Activated CD4-positive, alpha-beta memory T cell treated with anti-CD3 and anti-CD28 coated beads for 36 hours (primary cell): ENCODE data around the gene TNFSF10. TPM values are rescaled to one million over a fixed set of nuclear protein-coding genes. Genes with fewer than 3 reads are reported as not detected.
A peak's percentile ranks its signal among the peaks of the same experiment; 100 is the strongest.
"Not testable (repeated sequence)": the region's sequence is repeated elsewhere in the genome, so short reads cannot be mapped to it uniquely, and the experiment has no call there.

ENCODE experiments used
- CTCF ChIA-PET: fragments of 350-600 bp; sonication (Branson Sonifier 250); formaldehyde crosslinking; loops from one replicate; lab custom pipeline; 2021; ENCODE audit warnings: antibody characterized with exemption, inconsistent platforms; lab: Charles Lee
- POLR2A ChIA-PET: fragments of 350-600 bp; sonication (Branson Sonifier 250); formaldehyde crosslinking; loops from one replicate; lab custom pipeline; 2021; ENCODE audit warnings: antibody characterized with exemption; lab: Charles Lee
- DNase-seq: peaks from one replicate; pipeline ENCODE4 v3.0.0-alpha.2; 2020
- H3K27ac Mint-ChIP-seq: one replicate; pipeline ENCODE4 v1.8.0; 2021; ENCODE audit warnings: mixed read lengths
- H3K27me3 Mint-ChIP-seq: one replicate; pipeline ENCODE4 v1.8.0; 2021; ENCODE audit warnings: mixed read lengths
- H3K36me3 Mint-ChIP-seq: one replicate; pipeline ENCODE4 v1.8.0; 2021; ENCODE audit warnings: mixed read lengths
- H3K4me1 Mint-ChIP-seq: one replicate; pipeline ENCODE4 v1.8.0; 2021; ENCODE audit warnings: low read depth, mixed read lengths
- H3K4me3 Mint-ChIP-seq: one replicate; pipeline ENCODE4 v1.8.0; 2021; ENCODE audit warnings: mild to moderate bottlenecking, mixed read lengths
- H3K9me3 Mint-ChIP-seq: one replicate; pipeline ENCODE4 v1.8.0; 2021; ENCODE audit warnings: mixed read lengths
- intact Hi-C: fragments of 100-400 bp; cut with micrococcal nuclease; formaldehyde crosslinking; loops from one replicate; pipeline ENCODE4 v1.15.1; 2023
- total RNA-seq, 2 experiments: library from RNA; stranded (reverse); gene quantifications; one replicate each; pipeline ENCODE4 v1.2.3, GENCODE V29; 2021

The TNFSF10 gene
- 10 to 100 TPM; 30.1 to 31.8 TPM for total RNA-seq

- intact Hi-C loops, result loop anchor here (1.0 to 2.0 kb wide), 4 partner anchors 14 to 416 kb away; no protein-coding TSS in a partner anchor
- peaks cover 48% of the 10 kb centered on the region for H3K4me1 Mint-ChIP-seq
- POLR2A ChIA-PET, result interaction anchor here (0.8 to 2.5 kb wide), 11 partner anchors 8 to 97 kb away, joined by 3 to 11 read pairs (median 7); no protein-coding TSS in a partner anchor
- H3K9me3 Mint-ChIP-seq, result no peaks in the 10 kb centered on the region
- peak within 1 kb of the TSS; percentile 94 for H3K4me3 Mint-ChIP-seq
- CTCF ChIA-PET, result interaction anchor here (1.0 to 2.7 kb wide), 5 partner anchors 11 to 74 kb away, joined by 3 to 24 read pairs (median 3); no protein-coding TSS in a partner anchor
- peaks cover 11% of the 10 kb centered on the region for H3K36me3 Mint-ChIP-seq
- peak within 1 kb of the TSS; percentile 94 for H3K27ac Mint-ChIP-seq
- H3K27me3 Mint-ChIP-seq, result no peaks in the 10 kb centered on the region
- DNase-seq, result peak; percentile 84
Observed at GRCh38 chr3:172522871-172523818, at the start of gene TNFSF10. TNFSF10 (minus strand) TSS chr3:172523430; CDS start chr3:172523384, 46 bp downstream.

- CTCF ChIA-PET, result no interaction called here
- peaks cover 13% of the 10 kb centered on the region for H3K4me1 Mint-ChIP-seq
- peaks cover 19% of the 10 kb centered on the region for H3K9me3 Mint-ChIP-seq
- no peak for DNase-seq
- H3K4me3 Mint-ChIP-seq, result no peak overlapping the region
- H3K36me3 Mint-ChIP-seq, result peaks cover 4% of the 10 kb centered on the region
- H3K27me3 Mint-ChIP-seq, result no peaks in the 10 kb centered on the region
- intact Hi-C loops, result no loop called here
- no peak overlapping the region for H3K27ac Mint-ChIP-seq
- POLR2A ChIA-PET, result no interaction called here
Observed at GRCh38 chr3:172569128-172570008, 46.1 kb upstream of the TNFSF10 start.

- intact Hi-C loops, result no loop called here
- H3K27me3 Mint-ChIP-seq, result no peaks in the 10 kb centered on the region
- ChIA-PET POLR2A (no interaction called here), CTCF (no interaction called here)
- H3K4me3 Mint-ChIP-seq, result no peak overlapping the region
- no peak for DNase-seq
- H3K36me3 Mint-ChIP-seq, result peaks cover 4% of the 10 kb centered on the region
- no peak overlapping the region for H3K27ac Mint-ChIP-seq
- peaks cover 19% of the 10 kb centered on the region for H3K9me3 Mint-ChIP-seq
- H3K4me1 Mint-ChIP-seq, result peaks cover 17% of the 10 kb centered on the region
Observed at GRCh38 chr3:172568701-172569100, 45.5 kb upstream of the TNFSF10 start.

GRCh38 chr3:172566785-172567184, 43.6 kb upstream of the TNFSF10 start:
- H3K36me3 Mint-ChIP-seq, CTCF ChIA-PET, intact Hi-C loops, H3K27ac Mint-ChIP-seq, DNase-seq, H3K4me3 Mint-ChIP-seq, POLR2A ChIA-PET, H3K27me3 Mint-ChIP-seq: not testable (repeated sequence)
- Mint-ChIP-seq H3K4me1 (peaks cover 34% of the 10 kb centered on the region), H3K9me3 (peaks cover 19% of the 10 kb centered on the region)

GRCh38 chr3:172564499-172564898, 41.3 kb upstream of the TNFSF10 start:
- intact Hi-C loops, result no loop called here
- peaks cover 1% of the 10 kb centered on the region for H3K36me3 Mint-ChIP-seq
- H3K27me3 Mint-ChIP-seq, result no peaks in the 10 kb centered on the region
- peaks cover 39% of the 10 kb centered on the region for H3K4me1 Mint-ChIP-seq
- DNase-seq, result no peak
- POLR2A ChIA-PET, result no interaction called here
- no peak overlapping the region for H3K27ac Mint-ChIP-seq
- CTCF ChIA-PET, result no interaction called here
- H3K4me3 Mint-ChIP-seq, result no peak overlapping the region
- peaks cover 10% of the 10 kb centered on the region for H3K9me3 Mint-ChIP-seq

- intact Hi-C loops, result loop anchor here (1.0 kb wide), 8 partner anchors 13 to 51 kb away; partner anchors contain the start of gene TNFSF10
- Mint-ChIP-seq H3K9me3 (peaks cover 10% of the 10 kb centered on the region), H3K27ac (peak overlapping the region; percentile 94), H3K4me1 (peaks cover 33% of the 10 kb centered on the region), H3K27me3 (no peaks in the 10 kb centered on the region), H3K4me3 (peak overlapping the region; percentile 42), H3K36me3 (peaks cover 1% of the 10 kb centered on the region)
- ChIA-PET CTCF (interaction anchor here (1.0 to 3.8 kb wide), 8 partner anchors 17 to 110 kb away, joined by 3 to 21 read pairs (median 8); no protein-coding TSS in a partner anchor), POLR2A (interaction anchor here (0.7 to 2.7 kb wide), 14 partner anchors 13 to 56 kb away, joined by 3 to 20 read pairs (median 5); partner anchors contain the start of gene TNFSF10)
- DNase-seq, result peak; percentile 64
Observed at GRCh38 chr3:172562871-172563865, 39.9 kb upstream of the TNFSF10 start.

GRCh38 chr3:172561897-172562640, 38.8 kb upstream of the TNFSF10 start:
- Mint-ChIP-seq H3K27me3 (no peaks in the 10 kb centered on the region), H3K4me1 (peaks cover 42% of the 10 kb centered on the region), H3K27ac (peak overlapping the region; percentile 94), H3K9me3 (peaks cover 4% of the 10 kb centered on the region), H3K36me3 (no peaks in the 10 kb centered on the region), H3K4me3 (peak overlapping the region; percentile 65)
- intact Hi-C loops, result loop anchor here (1.0 kb wide), 8 partner anchors 12 to 50 kb away; partner anchors contain the start of gene TNFSF10
- DNase-seq, result peak; percentile 56
- ChIA-PET CTCF (interaction anchor here (0.6 to 3.8 kb wide), 9 partner anchors 18 to 1154 kb away, joined by 3 to 21 read pairs (median 7); no protein-coding TSS in a partner anchor), POLR2A (interaction anchor here (0.6 to 2.7 kb wide), 15 partner anchors 12 to 54 kb away, joined by 3 to 20 read pairs (median 4); partner anchors contain the start of gene TNFSF10)

- Mint-ChIP-seq H3K4me3 (no peak overlapping the region), H3K36me3 (no peaks in the 10 kb centered on the region), H3K27me3 (no peaks in the 10 kb centered on the region), H3K4me1 (peaks cover 43% of the 10 kb centered on the region), H3K9me3 (no peaks in the 10 kb centered on the region), H3K27ac (no peak overlapping the region)
- DNase-seq, result no peak
- CTCF ChIA-PET, result interaction anchor here (3.8 kb wide), 1 partner anchor 35 kb away, joined by 21 read pairs; no protein-coding TSS in a partner anchor
- intact Hi-C loops, result no loop called here
- POLR2A ChIA-PET, result interaction anchor here (2.7 kb wide), 1 partner anchor 10 kb away, joined by 13 read pairs; no protein-coding TSS in a partner anchor
Observed at GRCh38 chr3:172560586-172560985, 37.4 kb upstream of the TNFSF10 start.

- CTCF ChIA-PET, result interaction anchor here (3.8 kb wide), 1 partner anchor 35 kb away, joined by 21 read pairs; no protein-coding TSS in a partner anchor
- POLR2A ChIA-PET, result no interaction called here
Observed at GRCh38 chr3:172560026-172560425, 36.8 kb upstream of the TNFSF10 start.

GRCh38 chr3:172559020-172559419, 35.8 kb upstream of the TNFSF10 start:
- ChIA-PET POLR2A (no interaction called here), CTCF (no interaction called here)
- Mint-ChIP-seq H3K4me3 (no peak overlapping the region), H3K36me3 (no peaks in the 10 kb centered on the region), H3K9me3 (no peaks in the 10 kb centered on the region), H3K27ac (no peak overlapping the region), H3K27me3 (no peaks in the 10 kb centered on the region), H3K4me1 (peaks cover 39% of the 10 kb centered on the region)
- no peak for DNase-seq
- intact Hi-C loops, result no loop called here

More at GRCh38 chr3:172560026-172560425, 36.8 kb upstream of the TNFSF10 start:
- no peak overlapping the region for H3K4me3 Mint-ChIP-seq
- no peaks in the 10 kb centered on the region for H3K27me3 Mint-ChIP-seq
- H3K9me3 Mint-ChIP-seq, result no peaks in the 10 kb centered on the region
- no peak for DNase-seq
- no peaks in the 10 kb centered on the region for H3K36me3 Mint-ChIP-seq
- H3K27ac Mint-ChIP-seq, result no peak overlapping the region
- intact Hi-C loops, result no loop called here
- H3K4me1 Mint-ChIP-seq, result peaks cover 43% of the 10 kb centered on the region
